ENCODE measurements around the gene HSPBP1.
A peak's percentile ranks its signal among the peaks of the same experiment; 100 is the strongest.
"Not testable (repeated sequence)": the region's sequence is repeated elsewhere in the genome, so short reads cannot be mapped to it uniquely, and the experiment has no call there.

Gene HSPBP1

GRCh38 chr19:55231391-55232285 is 48.3 kb downstream of the HSPBP1 start:
- DNase-seq, result no peak

GRCh38 chr19:55230780-55231179 is 49.1 kb downstream of the HSPBP1 start:
- DNase-seq, result no peak

GRCh38 chr19:55230329-55230728 is 49.6 kb downstream of the HSPBP1 start:
- DNase-seq, result no peak

GRCh38 chr19:55229789-55230182 is 50.1 kb downstream of the HSPBP1 start:
- DNase-seq, result no peak

GRCh38 chr19:55229145-55229788 is 50.6 kb downstream of the HSPBP1 start:
- DNase-seq, result no peak

GRCh38 chr19:55228403-55229031 is 51.4 kb downstream of the HSPBP1 start, which contains the start of gene TMEM86B:
Gene TMEM86B (minus strand): TSS chr19:55228763. CDS start chr19:55228741, 22 bp downstream.
- no peak for DNase-seq

GRCh38 chr19:55228015-55228391 is 51.9 kb downstream of the HSPBP1 start:
- DNase-seq, result no peak

- DNase-seq, result no peak
Observed at GRCh38 chr19:55227241-55228014, 52.5 kb downstream of the HSPBP1 start.

- no peak for DNase-seq
Observed at GRCh38 chr19:55226788-55227187, 53.1 kb downstream of the HSPBP1 start.

- no peak for DNase-seq
Observed at GRCh38 chr19:55226273-55226672, 53.6 kb downstream of the HSPBP1 start.

- no peak for DNase-seq
Observed at GRCh38 chr19:55225415-55225958, 54.4 kb downstream of the HSPBP1 start.

GRCh38 chr19:55224679-55225414 is 55.1 kb downstream of the HSPBP1 start:
- DNase-seq, result not testable (repeated sequence)

- no peak for DNase-seq
Observed at GRCh38 chr19:55224038-55224665, 55.8 kb downstream of the HSPBP1 start.

GRCh38 chr19:55223291-55224037 is 56.4 kb downstream of the HSPBP1 start:
- no peak for DNase-seq

GRCh38 chr19:55220525-55220924 is 59.4 kb downstream of the HSPBP1 start:
- DNase-seq, result no peak

- peak; percentile 12 to 49 for DNase-seq
Observed at GRCh38 chr19:55216461-55217198, 63.3 kb downstream of the HSPBP1 start.

GRCh38 chr19:55213547-55213946 is 66.4 kb downstream of the HSPBP1 start:
- no peak for DNase-seq

GRCh38 chr19:55212447-55212846 is 67.5 kb downstream of the HSPBP1 start:
- peak; percentile 17 to 45 for DNase-seq

Measured in stimulated activated CD4-positive, alpha-beta T cell treated with anti-CD3 and anti-CD28 coated beads, Interleukin-4, amount 100 ng/mL, for 4 hours (primary cell).